Heart left ventricle (tissue), 13 donors: ENCODE measurements around the gene KLHL29.

Experiments
- CTCF ChIP-seq, 12 donors: fragments of 200-600 bp; sonication (generic) in 4 of 12; IDR thresholded peaks; one replicate each; pipeline versions ENCODE4 v1.5.0 to v1.8.0; 2018 to 2022; ENCODE audit warnings: antibody characterized with exemption in 12 of 12, mild to moderate bottlenecking in 5 of 12
- POLR2A ChIP-seq, 2 donors: fragments of 450-650 bp; IDR thresholded peaks; one replicate each; pipeline ENCODE4 v1.6.1; 2017; ENCODE audit warnings: antibody characterized with exemption in 2 of 2, mild to moderate bottlenecking in 2 of 2, moderate library complexity in 2 of 2
- donor health status: ischemic (EF 13 %, LVEDD 7.1; RV severe dilation, severe dysfunction).
- donor health status: DM: no; HTN: yes; CAD: no.
- donor health status: DM: no; HTN: no; CAD: no.
- donor health status: ischemic (EF 25% LVEDD 6.9; RV normal size, moderate dysfunction).
- donor health status: ischemic (EF 25% LVEDD 5.7; RV mildly dilated, moderate dysfunction).
- donor health status: ischemic (EF 35%, LVEDD 5.7; RV mildly dilated, moderate dysfunction).
- donor health status: nonischemic (EF 11% LVEDD 7.7; RV severe dilation, severe dysfunction).
- donor health status: DM: yes; HTN: yes; CAD: no.
- donor health status: PGD.
- donor health status: ischemic (EF 29% LVEDD 5.4; RV normal size, mild dysfunction).
- donor health status: nonischemic (EF 23%, LVEDD 6.1; RV moderate dilation, normal function).

DNA sequence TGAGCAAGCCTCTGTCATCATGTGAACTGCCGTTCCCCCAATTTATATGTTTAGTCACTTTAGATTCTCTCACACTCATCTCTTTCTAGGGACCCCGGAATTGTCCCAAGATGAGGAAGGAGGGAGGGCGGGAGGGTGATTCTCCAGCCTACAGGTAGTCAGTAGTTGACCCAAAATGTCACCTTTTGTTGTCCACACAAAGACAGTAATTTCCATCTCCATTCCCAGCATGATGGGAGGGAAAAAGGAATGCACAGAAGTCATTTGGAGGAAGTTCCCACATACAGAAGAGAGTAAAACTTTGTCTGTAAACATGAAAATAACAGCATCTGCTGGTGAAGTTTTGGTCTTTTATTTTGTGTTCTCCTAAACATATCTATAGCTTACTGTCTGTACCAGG lies 222.9 kb downstream of the KLHL29 start:
- TF ChIP-seq CTCF (IDR thresholded peaks at IDR 0.05) (no peak), POLR2A (IDR thresholded peaks at IDR 0.05) (no peak)
